Endometrium (tissue), 2 donors: ENCODE measurements around the gene ADAP2.
"Not testable (repeated sequence)": the region's sequence is repeated elsewhere in the genome, so short reads cannot be mapped to it uniquely, and the experiment has no call there.

Experiments used
- FAIRE-seq: peaks from 2 replicates; lab custom pipeline; 2012; peaks lifted over from hg19 to GRCh38; lab: Jason Lieb, UNC
- donor health status: control.
- donor health status: control.

ADAP2 gene

GRCh38 chr17:30921544-30922196 is at the start of gene ADAP2:
ADAP2 (plus strand) TSS chr17:30921945; CDS start chr17:30922015, 70 bp downstream.
- no peak for FAIRE-seq

- peak; percentile 61 for FAIRE-seq
These were observed 35.6 kb upstream of the ADAP2 start for GRCh38 chr17:30886187-30886586.

- no peak for FAIRE-seq
These were observed 27.5 kb upstream of the ADAP2 start for GRCh38 chr17:30894236-30894635.

- FAIRE-seq: no peak
These were observed 24.4 kb upstream of the ADAP2 start for GRCh38 chr17:30897311-30897710.

GRCh38 chr17:30905742-30906100 is 16.0 kb upstream of the ADAP2 start:
- no peak for FAIRE-seq

GRCh38 chr17:30906101-30906911 is 15.4 kb upstream of the ADAP2 start, which contains the start of gene TEFM:
TEFM (minus strand) TSS chr17:30906238; CDS start chr17:30906198, 40 bp downstream.
- no peak for FAIRE-seq

GRCh38 chr17:30908717-30909420 is 12.9 kb upstream of the ADAP2 start:
- FAIRE-seq: no peak

GRCh38 chr17:30910151-30910550 is 11.6 kb upstream of the ADAP2 start:
- not testable (repeated sequence) for FAIRE-seq

GRCh38 chr17:30913955-30914354 is 7.8 kb upstream of the ADAP2 start:
- no peak for FAIRE-seq

- no peak for FAIRE-seq
These were observed 5.7 kb upstream of the ADAP2 start for GRCh38 chr17:30915833-30916611.

GRCh38 chr17:30917050-30917449 is 4.7 kb upstream of the ADAP2 start:
- no peak for FAIRE-seq

GRCh38 chr17:30920282-30920681 is 1.5 kb upstream of the ADAP2 start:
- FAIRE-seq: no peak

- no peak for FAIRE-seq
These were observed 832 bp upstream of the ADAP2 start for GRCh38 chr17:30920683-30921543.

- FAIRE-seq: no peak
These were observed 688 bp downstream of the ADAP2 start for GRCh38 chr17:30922235-30923030.

- FAIRE-seq: no peak
These were observed 2.6 kb downstream of the ADAP2 start for GRCh38 chr17:30924341-30924740.

- no peak for FAIRE-seq
These were observed 4.8 kb downstream of the ADAP2 start for GRCh38 chr17:30926516-30926915.

- no peak for FAIRE-seq
These were observed 6.0 kb downstream of the ADAP2 start for GRCh38 chr17:30927756-30928155.

- FAIRE-seq: no peak
These were observed 6.8 kb downstream of the ADAP2 start for GRCh38 chr17:30928584-30928983.

GRCh38 chr17:30929081-30929633 is 7.4 kb downstream of the ADAP2 start:
- FAIRE-seq: no peak

- FAIRE-seq: not testable (repeated sequence)
These were observed 8.1 kb downstream of the ADAP2 start for GRCh38 chr17:30929861-30930260.
